SKM-1 (cell line): ENCODE measurements around the gene AFM.
"Not testable (repeated sequence)": the region's sequence is repeated elsewhere in the genome, so short reads cannot be mapped to it uniquely, and the experiment has no call there.

Experiments
- DNase-seq: peaks from one replicate; lab custom pipeline; 2025; ENCODE audit not compliant: unreplicated experiment; lab: John Stamatoyannopoulos, UW

AFM gene

DNA sequence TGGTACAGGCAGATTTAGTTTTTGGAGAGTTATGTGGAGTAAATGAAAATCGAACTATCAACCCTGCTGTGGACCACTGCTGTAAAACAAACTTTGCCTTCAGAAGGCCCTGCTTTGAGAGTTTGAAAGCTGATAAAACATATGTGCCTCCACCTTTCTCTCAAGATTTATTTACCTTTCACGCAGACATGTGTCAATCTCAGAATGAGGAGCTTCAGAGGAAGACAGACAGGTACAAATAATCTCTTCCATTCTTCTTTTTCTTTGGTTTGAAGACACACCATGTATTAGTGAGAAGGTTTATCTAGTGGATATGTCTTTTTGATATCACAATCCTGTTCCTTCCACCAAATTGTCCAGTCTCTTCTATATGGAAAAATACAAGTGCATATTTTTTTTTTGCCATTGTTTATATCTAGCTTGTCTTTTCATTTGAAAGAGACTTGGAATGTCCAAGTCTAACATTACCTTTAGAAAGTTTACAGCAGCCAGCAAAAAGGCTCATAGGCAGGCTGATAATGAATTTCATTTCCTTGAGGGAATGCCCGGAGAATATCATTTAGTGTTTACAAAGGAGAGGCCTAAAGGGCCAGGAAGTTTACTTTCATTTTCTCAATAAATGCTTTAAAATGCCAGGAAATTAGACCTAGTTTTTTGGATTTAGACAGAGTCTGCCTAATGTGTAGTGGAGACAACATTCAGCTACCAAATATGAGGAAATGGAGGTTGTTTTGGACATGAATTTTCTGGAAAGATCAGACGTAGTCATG is 18.6 kb downstream of the AFM start:
- no peak for DNase-seq

DNA sequence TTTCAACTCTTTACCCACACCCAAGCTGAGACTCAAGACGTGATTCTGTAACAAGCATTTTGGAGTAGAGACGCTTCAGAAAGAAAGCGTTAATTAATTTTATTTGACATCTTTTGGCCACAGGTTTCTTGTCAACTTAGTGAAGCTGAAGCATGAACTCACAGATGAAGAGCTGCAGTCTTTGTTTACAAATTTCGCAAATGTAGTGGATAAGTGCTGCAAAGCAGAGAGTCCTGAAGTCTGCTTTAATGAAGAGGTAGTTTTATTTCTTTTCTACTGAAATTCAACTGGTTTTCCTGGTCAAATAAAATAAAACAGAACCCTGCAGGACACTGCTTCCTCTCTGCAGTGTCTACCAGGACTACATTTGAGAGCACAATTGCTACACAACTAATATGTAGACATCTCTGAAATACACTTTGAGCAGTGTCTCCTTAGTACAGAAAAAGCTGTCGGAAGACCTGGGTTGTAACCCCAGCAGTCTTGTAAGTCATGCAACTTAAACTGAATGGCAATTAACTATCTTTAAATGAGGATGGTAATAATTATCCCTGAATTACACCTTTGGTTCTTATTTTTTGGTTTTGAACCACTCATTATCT is 20.2 kb downstream of the AFM start:
- no peak for DNase-seq

GRCh38 chr4:73505567-73505966 is 24.0 kb downstream of the AFM start:
- DNase-seq = no peak

- no peak for DNase-seq
Observed at GRCh38 chr4:73507541-73507940, 26.0 kb downstream of the AFM start.

DNA sequence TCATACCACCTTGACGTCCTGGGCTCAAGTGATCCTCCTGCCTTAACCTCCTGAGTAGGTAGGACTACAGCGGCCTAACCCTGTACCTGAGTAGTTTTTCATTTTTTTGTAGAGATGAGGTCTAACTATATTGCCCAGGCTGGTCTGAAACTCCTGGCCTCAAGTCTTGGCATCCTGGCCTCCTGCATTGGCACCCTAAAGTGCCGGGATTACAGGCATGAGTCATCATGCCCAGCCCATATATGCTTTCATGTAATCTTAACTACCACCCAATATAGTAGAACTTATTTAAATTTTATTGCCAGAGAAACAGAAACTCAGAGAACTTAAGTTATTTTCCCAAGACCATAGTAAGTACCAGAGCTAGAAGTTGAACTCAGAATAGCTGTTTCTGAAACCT is 27.1 kb downstream of the AFM start:
- DNase-seq = no peak

DNA sequence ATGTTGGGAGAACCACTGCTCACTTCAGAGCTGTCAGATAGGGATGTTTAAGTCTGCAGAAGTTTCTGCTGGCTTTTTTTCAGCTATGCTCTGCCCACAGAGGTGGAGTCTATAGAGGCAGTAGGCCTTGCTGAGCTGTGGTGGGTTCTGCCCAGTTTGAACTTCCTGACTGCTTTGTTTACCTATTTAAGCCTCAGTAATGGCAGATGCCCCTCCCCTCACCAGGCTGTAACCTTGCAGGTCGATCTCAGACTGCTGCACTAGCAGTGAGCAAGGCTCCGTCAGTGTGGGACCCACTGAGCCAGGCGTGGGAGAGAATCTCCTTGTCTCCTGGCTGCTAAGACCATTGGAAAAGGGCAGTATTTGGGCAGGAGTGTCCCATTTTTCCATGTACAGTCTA is 36.8 kb downstream of the AFM start:
- DNase-seq = no peak

- no peak for DNase-seq
Observed at GRCh38 chr4:73520821-73521220, 39.3 kb downstream of the AFM start.

GRCh38 chr4:73523126-73523525 is 41.6 kb downstream of the AFM start:
- DNase-seq = no peak

GRCh38 chr4:73525611-73526010 is 44.1 kb downstream of the AFM start:
- no peak for DNase-seq

- DNase-seq = no peak
Observed at GRCh38 chr4:73527196-73527595, 45.7 kb downstream of the AFM start.

- DNase-seq = no peak
Observed at GRCh38 chr4:73528171-73528570, 46.6 kb downstream of the AFM start.

DNA sequence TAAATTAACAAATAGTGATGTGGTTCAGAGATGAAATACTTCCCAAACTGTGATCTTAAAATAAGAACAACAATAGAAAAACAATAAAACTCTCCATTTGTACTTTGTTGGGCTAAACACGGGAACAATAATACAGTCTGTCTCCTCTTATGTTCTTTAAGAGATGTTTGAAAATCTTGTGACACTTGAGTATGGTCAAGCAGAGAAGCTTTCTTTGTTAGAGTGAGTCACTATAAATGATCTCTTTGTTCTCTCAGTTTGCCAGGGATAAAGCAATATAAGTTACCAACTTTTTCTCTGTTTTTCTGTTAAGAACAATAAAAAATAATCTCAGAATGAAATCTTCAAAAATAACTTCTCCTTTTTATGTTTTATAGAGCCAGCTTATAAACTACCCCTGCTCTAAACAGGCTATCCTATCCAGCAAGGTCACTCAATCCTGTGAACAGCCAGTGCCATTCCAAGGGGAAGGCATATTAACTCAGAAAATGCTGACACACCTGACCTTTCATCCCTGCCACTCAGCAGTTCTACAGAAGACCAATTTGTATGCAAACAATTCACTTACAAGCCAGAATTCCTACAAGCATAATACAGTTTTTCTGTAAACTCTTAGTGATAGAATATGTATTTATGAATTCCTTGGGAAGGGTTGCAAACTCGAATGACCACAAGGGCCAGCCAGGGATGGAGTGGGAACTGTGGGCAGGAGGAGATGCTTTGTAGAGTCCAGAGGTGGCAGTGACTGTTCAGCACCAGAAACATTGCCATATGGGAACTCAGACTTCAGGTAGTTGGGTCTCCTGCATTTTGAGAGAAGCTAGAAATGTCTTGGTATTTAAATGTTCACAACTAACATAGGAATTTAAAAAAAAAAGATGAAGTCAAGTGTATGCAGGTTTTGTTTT is 52.2 kb downstream of the AFM start:
- DNase-seq = no peak

- no peak for DNase-seq
Observed at GRCh38 chr4:73538162-73538561, 56.6 kb downstream of the AFM start.

DNA sequence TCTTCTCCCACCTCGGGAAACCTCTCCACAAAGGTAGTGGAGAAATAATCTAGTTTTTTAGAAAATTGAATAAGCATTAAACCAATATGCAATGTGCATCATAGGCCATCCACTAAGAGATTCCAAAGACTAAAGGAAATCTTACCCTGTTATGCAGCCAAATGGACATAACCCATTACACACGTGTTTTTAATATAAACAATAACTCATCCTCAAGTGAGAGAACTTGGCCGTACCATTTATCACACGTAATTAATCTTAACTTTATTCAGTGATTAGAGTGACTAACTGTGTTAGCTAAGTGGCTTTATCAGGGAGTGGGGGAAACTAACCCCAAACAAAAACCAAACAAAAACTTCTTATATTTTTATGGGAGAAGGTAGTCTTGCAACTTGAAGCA is 57.8 kb downstream of the AFM start:
- no peak for DNase-seq

DNA sequence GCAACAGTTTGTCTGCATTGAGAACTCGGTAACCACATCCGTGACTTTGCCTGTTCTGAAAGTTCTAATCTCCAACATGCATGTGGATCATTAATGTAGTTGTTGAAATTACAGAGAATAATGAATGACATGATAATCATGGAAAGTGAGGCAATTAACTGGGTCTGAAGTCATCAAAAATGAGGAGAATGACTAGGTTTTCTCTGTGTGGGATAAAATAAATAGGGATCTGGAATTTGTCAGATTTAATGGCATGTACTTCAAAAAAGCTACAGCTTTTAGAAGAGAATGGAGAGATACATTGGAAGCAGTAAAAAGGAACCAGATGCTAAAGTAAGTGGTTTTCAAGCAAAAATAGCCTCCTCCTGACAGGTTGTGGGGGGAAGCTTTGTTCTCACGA is 59.3 kb downstream of the AFM start:
- DNase-seq = no peak

DNA sequence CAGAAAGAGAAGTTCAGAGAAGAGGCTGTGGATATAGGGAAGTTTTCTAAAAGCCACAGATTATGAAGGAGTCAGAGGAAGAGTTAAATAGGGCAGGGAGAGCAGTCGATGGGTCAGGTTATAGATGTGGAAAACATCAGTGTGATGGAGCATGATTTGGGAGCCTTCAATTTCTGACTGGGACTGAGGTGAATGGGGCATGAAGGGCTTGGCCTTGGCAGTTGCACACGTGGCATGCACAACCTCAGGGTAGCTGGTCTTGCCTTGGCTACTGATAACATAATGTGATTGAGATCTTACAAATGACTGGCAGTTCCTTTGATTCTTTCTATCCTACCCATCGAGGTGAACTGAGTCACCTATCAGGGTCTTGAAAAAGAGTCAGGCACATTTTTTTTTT is 59.7 kb downstream of the AFM start:
- DNase-seq = no peak

GRCh38 chr4:73544620-73545019 is 63.1 kb downstream of the AFM start:
- DNase-seq = no peak

DNA sequence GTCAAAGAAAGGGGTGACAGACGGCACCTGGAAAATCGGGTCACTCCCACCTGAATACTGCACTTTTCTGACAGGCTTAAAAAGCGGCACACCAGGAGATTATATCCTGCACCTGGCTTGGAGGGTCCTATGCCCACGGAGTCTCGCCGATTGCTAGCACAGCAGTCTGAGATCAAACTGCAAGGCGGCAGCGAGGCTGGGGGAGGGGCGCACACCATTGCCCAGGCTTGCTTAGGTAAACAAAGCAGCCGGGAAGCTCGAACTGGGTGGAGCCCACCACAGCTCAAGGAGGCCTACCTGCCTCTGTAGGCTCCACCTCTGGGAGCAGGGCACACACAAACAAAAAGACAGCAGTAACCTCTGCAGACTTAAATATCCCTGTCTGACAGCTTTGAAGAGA is 69.3 kb downstream of the AFM start:
- DNase-seq = not testable (repeated sequence)
